ENCODE data around the gene DCTN3. TPM values are rescaled to one million over a fixed set of nuclear protein-coding genes. Genes with fewer than 3 reads are reported as not detected.

The DCTN3 gene
- total and polyA plus RNA-seq, 9 of the 15 experiments (the other 6 are each of a cell fraction or from before 2014, with no cell fraction given): 11.0 to 51.0 (median 41.9) TPM

DNA sequence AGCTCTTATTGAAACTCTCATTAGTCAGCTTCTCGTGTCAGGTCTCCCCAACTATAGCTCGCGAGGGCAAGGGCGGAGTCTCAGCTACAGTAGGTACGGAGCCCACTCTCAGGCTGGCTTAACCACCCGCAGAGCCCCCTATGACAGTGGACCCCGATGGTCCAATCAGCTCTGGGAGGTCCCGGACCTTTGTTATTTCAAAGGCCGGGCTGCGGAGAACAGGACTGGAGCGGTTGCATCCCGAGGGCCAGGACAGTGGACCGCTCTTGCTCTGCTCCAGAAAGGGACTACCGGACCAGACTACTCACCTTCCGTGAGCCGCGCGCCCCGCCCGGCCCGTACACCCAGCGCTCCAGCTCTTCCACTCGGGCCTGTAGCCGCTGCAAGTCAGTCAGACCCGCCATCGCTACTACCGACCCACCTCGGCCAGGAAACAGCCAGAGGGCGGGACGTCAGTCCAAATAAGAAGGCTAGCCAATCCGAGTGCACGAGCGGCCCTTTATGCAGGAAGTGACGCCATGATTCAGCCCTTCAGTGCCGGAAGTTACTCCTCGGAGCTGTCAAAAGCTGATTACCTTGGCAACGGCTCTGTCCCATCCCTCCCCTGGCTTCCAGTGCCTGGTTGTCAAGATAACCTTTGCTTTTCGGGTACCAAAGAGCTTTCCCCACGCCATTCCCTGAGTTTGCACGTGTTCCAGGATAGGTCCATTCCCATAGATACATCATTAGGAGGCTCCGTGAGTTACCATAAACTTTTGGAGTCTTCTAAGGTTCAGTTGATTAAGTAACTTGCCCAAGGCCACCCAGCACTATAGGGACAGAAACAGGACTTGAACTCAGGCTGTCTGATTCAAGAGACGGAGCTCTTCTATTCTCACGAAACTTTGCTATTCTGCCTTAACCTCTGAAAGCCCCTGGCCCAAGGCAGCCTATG, at the start of gene DCTN3 (continued):
- peak; percentile 47; the same call in 1 of the 2 replicates for TF ChIP-seq CTBP1 (IDR thresholded peaks at IDR 0.05; ENCODE audit: borderline replicate concordance)
- TF ChIP-seq, protein P1, sequence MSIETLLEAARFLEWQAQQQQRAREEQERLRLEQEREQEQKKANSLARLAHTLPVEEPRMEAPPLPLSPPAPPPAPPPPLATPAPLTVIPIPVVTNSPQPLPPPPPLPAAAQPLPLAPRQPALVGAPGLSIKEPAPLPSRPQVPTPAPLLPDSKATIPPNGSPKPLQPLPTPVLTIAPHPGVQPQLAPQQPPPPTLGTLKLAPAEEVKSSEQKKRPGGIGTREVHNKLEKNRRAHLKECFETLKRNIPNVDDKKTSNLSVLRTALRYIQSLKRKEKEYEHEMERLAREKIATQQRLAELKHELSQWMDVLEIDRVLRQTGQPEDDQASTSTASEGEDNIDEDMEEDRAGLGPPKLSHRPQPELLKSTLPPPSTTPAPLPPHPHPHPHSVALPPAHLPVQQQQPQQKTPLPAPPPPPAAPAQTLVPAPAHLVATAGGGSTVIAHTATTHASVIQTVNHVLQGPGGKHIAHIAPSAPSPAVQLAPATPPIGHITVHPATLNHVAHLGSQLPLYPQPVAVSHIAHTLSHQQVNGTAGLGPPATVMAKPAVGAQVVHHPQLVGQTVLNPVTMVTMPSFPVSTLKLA (conservative IDR thresholded peaks at IDR 0.05): 0 out of 4 replicates have a peak, but pooled peaks of 1 of the 2 experiments have one; percentile 55
- peak; percentile 78; the same call in 1 of the 2 replicates for TF ChIP-seq PHF8 (IDR thresholded peaks at IDR 0.05; ENCODE audit: borderline replicate concordance, low read length)
- TF ChIP-seq ZNF561 (CRISPR knock-in tag; conservative IDR thresholded peaks at IDR 0.05): no peak
- no peak for TF ChIP-seq MXI1 (IDR thresholded peaks at IDR 0.05; ENCODE audit: low read depth, low read length)
- TF ChIP-seq, protein P2, sequence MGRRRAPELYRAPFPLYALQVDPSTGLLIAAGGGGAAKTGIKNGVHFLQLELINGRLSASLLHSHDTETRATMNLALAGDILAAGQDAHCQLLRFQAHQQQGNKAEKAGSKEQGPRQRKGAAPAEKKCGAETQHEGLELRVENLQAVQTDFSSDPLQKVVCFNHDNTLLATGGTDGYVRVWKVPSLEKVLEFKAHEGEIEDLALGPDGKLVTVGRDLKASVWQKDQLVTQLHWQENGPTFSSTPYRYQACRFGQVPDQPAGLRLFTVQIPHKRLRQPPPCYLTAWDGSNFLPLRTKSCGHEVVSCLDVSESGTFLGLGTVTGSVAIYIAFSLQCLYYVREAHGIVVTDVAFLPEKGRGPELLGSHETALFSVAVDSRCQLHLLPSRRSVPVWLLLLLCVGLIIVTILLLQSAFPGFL (CRISPR knock-in tag; IDR thresholded peaks at IDR 0.05): no peak
- peak; percentile 50; the same call in 1 of the 2 replicates for TF ChIP-seq SIN3B (IDR thresholded peaks at IDR 0.05; ENCODE audit: low read depth)
- no peak for TF ChIP-seq DDX20 (tag; IDR thresholded peaks at IDR 0.05; ENCODE audit: low read depth)
- TF ChIP-seq MYBL2 (IDR thresholded peaks at IDR 0.05; ENCODE audit: low read depth): peak; percentile 54; the same call in 1 of the 2 replicates
- no peak for TF ChIP-seq MYBL2 (CRISPR knock-in tag; IDR thresholded peaks at IDR 0.05; ENCODE audit: borderline replicate concordance)
- peak; percentile 73 for TF ChIP-seq CREB1 (IDR thresholded peaks at IDR 0.05)
- TF ChIP-seq CREB1 (CRISPR knock-in tag; IDR thresholded peaks at IDR 0.05): peak; percentile 84
- peak; percentile 81 for TF ChIP-seq RBFOX2 (IDR thresholded peaks at IDR 0.05; ENCODE audit: low read depth, low read length)

Measured in K562 (cell line).